Measurements from ENCODE around the gene ADAMTS19.
A peak's percentile ranks its signal among the peaks of the same experiment; 100 is the strongest.

The ADAMTS19 gene

GRCh38 chr5:129768735-129769134, 308.6 kb downstream of the ADAMTS19 start:
- no peaks in the 10 kb centered on the region for H3K9me2 ChIP-seq (replicated peaks; ENCODE audit: control insufficient read depth, low read length)
- no peak overlapping the region for H3K4me3 ChIP-seq (ENCODE audit: low read length)
- TF ChIP-seq EZH2phosphoT487 (IDR thresholded peaks at IDR 0.05; ENCODE audit: borderline replicate concordance, low read length) (no peak), CTCF (IDR thresholded peaks at IDR 0.05; ENCODE audit: low read depth, low read length, poor library complexity, severe bottlenecking) (no peak)
- no peak overlapping the region for H3K4me2 ChIP-seq (ENCODE audit: low read length)
- H3K27me3 ChIP-seq (ENCODE audit: control insufficient read depth, low read length): no peaks in the 10 kb centered on the region
- H3K27ac ChIP-seq (ENCODE audit: low read depth, low read length): no peak overlapping the region
- H3K4me1 ChIP-seq (ENCODE audit: control insufficient read depth, low read length): no peaks in the 10 kb centered on the region
- no peaks in the 10 kb centered on the region for H3K9me3 ChIP-seq (ENCODE audit: control insufficient read depth, insufficient read depth, low read length)
- no peaks in the 10 kb centered on the region for H3K79me2 ChIP-seq (ENCODE audit: control insufficient read depth, low read length)
- H3K36me3 ChIP-seq (ENCODE audit: control insufficient read depth, low read length): no peaks in the 10 kb centered on the region
- no peaks in the 10 kb centered on the region for H3F3A ChIP-seq (ENCODE audit: control insufficient read depth, insufficient read depth)
- H4K20me1 ChIP-seq (ENCODE audit: control insufficient read depth, insufficient read depth, low read depth, low read length): no peaks in the 10 kb centered on the region

- Histone ChIP-seq H3K27me3 (ENCODE audit: control insufficient read depth, low read length) (no peaks in the 10 kb centered on the region), H3F3A (ENCODE audit: control insufficient read depth, insufficient read depth) (no peaks in the 10 kb centered on the region), H3K4me3 (ENCODE audit: low read length) (no peak overlapping the region), H3K27ac (ENCODE audit: low read depth, low read length) (no peak overlapping the region), H3K4me1 (ENCODE audit: control insufficient read depth, low read length) (no peaks in the 10 kb centered on the region), H4K20me1 (ENCODE audit: control insufficient read depth, insufficient read depth, low read depth, low read length) (no peaks in the 10 kb centered on the region), H3K36me3 (ENCODE audit: control insufficient read depth, low read length) (no peaks in the 10 kb centered on the region), H3K9me2 (replicated peaks; ENCODE audit: control insufficient read depth, low read length) (no peaks in the 10 kb centered on the region), H3K4me2 (ENCODE audit: low read length) (no peak overlapping the region), H3K9me3 (ENCODE audit: control insufficient read depth, insufficient read depth, low read length) (no peaks in the 10 kb centered on the region), H3K79me2 (ENCODE audit: control insufficient read depth, low read length) (no peaks in the 10 kb centered on the region)
- TF ChIP-seq CTCF (IDR thresholded peaks at IDR 0.05; ENCODE audit: low read depth, low read length, poor library complexity, severe bottlenecking) (no peak), EZH2phosphoT487 (IDR thresholded peaks at IDR 0.05; ENCODE audit: borderline replicate concordance, low read length) (no peak)
Measured at GRCh38 chr5:129770024-129770820, 310.1 kb downstream of the ADAMTS19 start.

- Histone ChIP-seq H3K9me3 (ENCODE audit: control insufficient read depth, insufficient read depth, low read length) (no peaks in the 10 kb centered on the region), H3K9me2 (replicated peaks; ENCODE audit: control insufficient read depth, low read length) (no peaks in the 10 kb centered on the region), H3K4me2 (ENCODE audit: low read length) (no peak overlapping the region), H4K20me1 (ENCODE audit: control insufficient read depth, insufficient read depth, low read depth, low read length) (no peaks in the 10 kb centered on the region), H3K36me3 (ENCODE audit: control insufficient read depth, low read length) (no peaks in the 10 kb centered on the region), H3F3A (ENCODE audit: control insufficient read depth, insufficient read depth) (no peaks in the 10 kb centered on the region), H3K27me3 (ENCODE audit: control insufficient read depth, low read length) (no peaks in the 10 kb centered on the region), H3K4me3 (ENCODE audit: low read length) (no peak overlapping the region), H3K79me2 (ENCODE audit: control insufficient read depth, low read length) (no peaks in the 10 kb centered on the region), H3K4me1 (ENCODE audit: control insufficient read depth, low read length) (no peaks in the 10 kb centered on the region), H3K27ac (ENCODE audit: low read depth, low read length) (no peak overlapping the region)
- TF ChIP-seq EZH2phosphoT487 (IDR thresholded peaks at IDR 0.05; ENCODE audit: borderline replicate concordance, low read length): no peak
- TF ChIP-seq CTCF (IDR thresholded peaks at IDR 0.05; ENCODE audit: low read depth, low read length, poor library complexity, severe bottlenecking): peak; percentile 84
Measured at GRCh38 chr5:129771058-129771838, 311.1 kb downstream of the ADAMTS19 start.
